Panc1 (cell line): Measurements from ENCODE around the gene PLBD1. TPM values are rescaled to one million over a fixed set of nuclear protein-coding genes. Genes with fewer than 3 reads are reported as not detected.

Source experiments
- ATAC-seq: fragments of 200-7000 bp; cut with Tn5 transposase; 2 replicates; pipeline ENCODE4 v1.9.1; 2020; ENCODE audit warnings: mild to moderate bottlenecking, moderate library complexity
- BruUV-seq: library from RNA; stranded (reverse); fragments of 400-500 nt; replicated peaks from 2 replicates; lab custom pipeline; 2021; lab: Mats Ljungman, UMichigan
- CTCF ChIA-PET: fragments of 300-600 bp; sonication (Branson Sonifier 250); formaldehyde crosslinking; loops from one replicate; lab custom pipeline; 2022; ENCODE audit warnings: antibody characterized with exemption; lab: Charles Lee
- POLR2A ChIA-PET: fragments of 300-600 bp; sonication (Branson Sonifier 250); formaldehyde crosslinking; loops from one replicate; lab custom pipeline; 2022; ENCODE audit warnings: antibody characterized with exemption; lab: Charles Lee
- DNase-seq: peaks from one replicate; pipeline ENCODE4 v3.0.0-alpha.2; 2010; ENCODE audit warnings: low read depth, low spot score
- H3K27ac ChIP-seq: 2 replicates; pipeline ENCODE4 v1.5.1; 2011; ENCODE audit warnings: mild to moderate bottlenecking, low read length, inconsistent platforms
- H3K27me3 ChIP-seq: fragments of 200-500 bp; sonication (Bioruptor generic); 2 replicates; pipeline ENCODE4 v1.6.0; 2014; ENCODE audit warnings: low read length, inconsistent platforms; ENCODE audit not compliant: control insufficient read depth, insufficient read depth
- H3K36me3 ChIP-seq: fragments of 200-500 bp; sonication (Bioruptor generic); 2 replicates; pipeline ENCODE4 v1.5.1; 2014; ENCODE audit warnings: inconsistent platforms, mild to moderate bottlenecking, low read length, moderate library complexity; ENCODE audit not compliant: control insufficient read depth, insufficient read depth
- H3K4me1 ChIP-seq: 2 replicates; pipeline ENCODE4 v1.5.1; 2011; ENCODE audit warnings: inconsistent platforms, mild to moderate bottlenecking, low read length, moderate library complexity; ENCODE audit not compliant: control insufficient read depth, insufficient read depth
- H3K4me3 ChIP-seq, 2 experiments: 2 replicates each; pipeline ENCODE4 v1.5.1; 2011 to 2012; ENCODE audit warnings: low read depth in 2 of 2, low read length in 2 of 2, mild to moderate bottlenecking in 2 of 2, inconsistent platforms in 1 of 2, moderate library complexity in 1 of 2
- H3K9me3 ChIP-seq: fragments of 200-500 bp; sonication (Bioruptor generic); 2 replicates; pipeline ENCODE4 v1.5.1; 2014; ENCODE audit warnings: low read depth, mild to moderate bottlenecking, inconsistent platforms, low read length, moderate library complexity; ENCODE audit not compliant: control insufficient read depth, insufficient read depth
- POLR2AphosphoS5 ChIP-seq: IDR thresholded peaks from 2 replicates; pipeline ENCODE4 v1.6.1; 2012; ENCODE audit warnings: mild to moderate bottlenecking, low read depth, low read length, moderate library complexity
- REST ChIP-seq, 2 experiments: IDR thresholded peaks; 2 replicates each; pipeline ENCODE4 v1.6.1; 2011 to 2012; ENCODE audit warnings: low read depth in 2 of 2, control low read depth in 1 of 2, low read length in 1 of 2, mild to moderate bottlenecking in 1 of 2, moderate library complexity in 1 of 2; ENCODE audit not compliant: insufficient read depth in 1 of 2
- SIN3A ChIP-seq: IDR thresholded peaks from 2 replicates; pipeline ENCODE4 v1.6.1; 2012; ENCODE audit warnings: low read depth, mild to moderate bottlenecking, low read length, moderate library complexity, borderline replicate concordance; ENCODE audit not compliant: insufficient read depth
- TCF7L2 ChIP-seq: IDR thresholded peaks from 2 replicates; pipeline ENCODE4 v1.6.1; 2011; ENCODE audit warnings: mild to moderate bottlenecking, low read depth, low read length, inconsistent platforms
- in situ Hi-C: cut with HindIII; loops from 2 replicates; pipeline ENCODE4 v1.10.0; 2016; ENCODE audit warnings: low sequenced_read_pairs, low pct_unique_long_range_greater_than_20kb
- intact Hi-C: fragments of 100-400 bp; cut with micrococcal nuclease; formaldehyde crosslinking; loops from one replicate; pipeline ENCODE4 v1.10.0; 2022; ENCODE audit not compliant: unreplicated experiment
- total RNA-seq: library from RNA; stranded (reverse); gene quantifications from one replicate; pipeline ENCODE4 v1.2.1, GENCODE V29; 2021; ENCODE audit not compliant: unreplicated experiment
- TF ChIP-seq, protein P1 (sequence below): fragments of 450-650 bp; IDR thresholded peaks from 2 replicates; pipeline ENCODE4 v1.5.1; 2017; ENCODE audit warnings: mild to moderate bottlenecking

PLBD1 gene
- total RNA-seq, 1 experiment from 2014 or later: 37.8 TPM

DNA sequence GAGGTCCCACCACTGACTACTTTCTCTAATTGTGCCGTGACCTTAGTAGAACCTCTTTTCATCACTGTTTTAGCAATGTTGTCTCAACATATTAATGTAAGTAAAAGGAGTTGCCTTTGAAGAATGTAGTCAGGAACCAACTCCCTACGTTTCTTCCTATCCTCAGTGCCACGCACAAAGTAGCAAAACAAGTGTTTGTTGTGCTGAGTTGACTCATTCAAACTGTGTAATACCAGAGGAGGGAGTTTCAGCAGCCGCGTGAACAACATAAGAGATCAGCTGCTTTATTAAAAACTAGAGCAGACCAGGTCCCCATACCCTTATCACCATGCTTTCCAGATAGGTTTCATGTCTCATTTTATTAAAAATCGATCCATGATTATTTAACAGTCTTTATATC is 19.1 kb downstream of the PLBD1 start:
- ATAC-seq (no peak), DNase-seq (no peak)
- intact Hi-C loops: no loop called here
- BruUV-seq: no TSS peak
- Histone ChIP-seq H3K4me1 (no peaks in the 10 kb centered on the region), H3K27me3 (no peaks in the 10 kb centered on the region), H3K4me3 (no peak overlapping the region), H3K9me3 (no peaks in the 10 kb centered on the region), H3K27ac (no peak overlapping the region), H3K36me3 (no peaks in the 10 kb centered on the region)
- ChIA-PET POLR2A (no interaction called here), CTCF (no interaction called here)
- in situ Hi-C loops: no loop called here
- TF ChIP-seq SIN3A: no peak

DNA sequence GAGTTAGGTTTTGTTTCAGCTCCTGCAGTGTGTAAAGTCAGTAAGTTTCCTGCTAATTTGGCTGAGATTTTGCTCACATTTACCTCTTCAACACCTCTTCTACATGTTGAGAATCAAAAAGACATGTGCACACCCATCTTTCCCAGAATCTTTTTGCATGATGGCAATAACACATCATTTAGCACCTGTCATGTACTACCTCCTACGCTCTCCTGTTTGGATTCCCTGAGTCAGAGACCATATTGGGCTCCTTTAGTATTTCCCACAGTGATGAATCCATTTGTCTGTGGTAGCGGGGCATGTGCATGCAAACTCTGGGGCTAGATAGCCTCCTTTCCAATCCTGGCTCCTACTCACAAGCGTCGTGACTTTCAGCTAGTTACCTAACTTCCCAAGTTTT is 20.1 kb downstream of the PLBD1 start:
- Histone ChIP-seq H3K9me3 (no peaks in the 10 kb centered on the region), H3K4me1 (no peaks in the 10 kb centered on the region), H3K27ac (no peak overlapping the region), H3K4me3 (no peak overlapping the region), H3K27me3 (no peaks in the 10 kb centered on the region), H3K36me3 (no peaks in the 10 kb centered on the region)
- BruUV-seq: no TSS peak
- CTCF ChIA-PET: no interaction called here
- DNase-seq (no peak), ATAC-seq (no peak)
- POLR2A ChIA-PET: interaction anchor here (0.8 kb wide), 1 partner anchor 18 kb away, joined by 14 read pairs; no protein-coding TSS in a partner anchor
- intact Hi-C loops (no loop called here), in situ Hi-C loops (no loop called here)
- TF ChIP-seq, protein P1, sequence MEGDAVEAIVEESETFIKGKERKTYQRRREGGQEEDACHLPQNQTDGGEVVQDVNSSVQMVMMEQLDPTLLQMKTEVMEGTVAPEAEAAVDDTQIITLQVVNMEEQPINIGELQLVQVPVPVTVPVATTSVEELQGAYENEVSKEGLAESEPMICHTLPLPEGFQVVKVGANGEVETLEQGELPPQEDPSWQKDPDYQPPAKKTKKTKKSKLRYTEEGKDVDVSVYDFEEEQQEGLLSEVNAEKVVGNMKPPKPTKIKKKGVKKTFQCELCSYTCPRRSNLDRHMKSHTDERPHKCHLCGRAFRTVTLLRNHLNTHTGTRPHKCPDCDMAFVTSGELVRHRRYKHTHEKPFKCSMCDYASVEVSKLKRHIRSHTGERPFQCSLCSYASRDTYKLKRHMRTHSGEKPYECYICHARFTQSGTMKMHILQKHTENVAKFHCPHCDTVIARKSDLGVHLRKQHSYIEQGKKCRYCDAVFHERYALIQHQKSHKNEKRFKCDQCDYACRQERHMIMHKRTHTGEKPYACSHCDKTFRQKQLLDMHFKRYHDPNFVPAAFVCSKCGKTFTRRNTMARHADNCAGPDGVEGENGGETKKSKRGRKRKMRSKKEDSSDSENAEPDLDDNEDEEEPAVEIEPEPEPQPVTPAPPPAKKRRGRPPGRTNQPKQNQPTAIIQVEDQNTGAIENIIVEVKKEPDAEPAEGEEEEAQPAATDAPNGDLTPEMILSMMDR: no peak

- in situ Hi-C loops (no loop called here), intact Hi-C loops (no loop called here)
- ATAC-seq (no peak), DNase-seq (no peak)
- no peaks in the 10 kb centered on the region for H3K4me1 ChIP-seq
- no peak overlapping the region for H3K4me3 ChIP-seq
- TF ChIP-seq, protein P1: no peak
- TF ChIP-seq TCF7L2: no peak
- no peak for TF ChIP-seq POLR2AphosphoS5
- no peak for TF ChIP-seq REST (IDR thresholded peaks at IDR 0.05; ENCODE audit: insufficient read depth in 1 of 2, low read depth in 2 of 2, low read length in 1 of 2)
- no peak for TF ChIP-seq SIN3A
- H3K9me3 ChIP-seq: no peaks in the 10 kb centered on the region
- no TSS peak for BruUV-seq
- H3K27ac ChIP-seq: no peak overlapping the region
- H3K36me3 ChIP-seq: no peaks in the 10 kb centered on the region
- CTCF ChIA-PET: no interaction called here
- H3K27me3 ChIP-seq: no peaks in the 10 kb centered on the region
- POLR2A ChIA-PET: no interaction called here
Measured at GRCh38 chr12:14545144-14546124, 22.2 kb downstream of the PLBD1 start.
